SKM-1 treated with dmso at 0.1 percent for 144 hours (cell line): Measurements from ENCODE around the gene HPSE2.
A peak's percentile ranks its signal among the peaks of the same experiment; 100 is the strongest.

Experiments used
- DNase-seq: peaks from one replicate; lab custom pipeline; 2025; ENCODE audit not compliant: unreplicated experiment; lab: John Stamatoyannopoulos, UW

The HPSE2 gene

DNA sequence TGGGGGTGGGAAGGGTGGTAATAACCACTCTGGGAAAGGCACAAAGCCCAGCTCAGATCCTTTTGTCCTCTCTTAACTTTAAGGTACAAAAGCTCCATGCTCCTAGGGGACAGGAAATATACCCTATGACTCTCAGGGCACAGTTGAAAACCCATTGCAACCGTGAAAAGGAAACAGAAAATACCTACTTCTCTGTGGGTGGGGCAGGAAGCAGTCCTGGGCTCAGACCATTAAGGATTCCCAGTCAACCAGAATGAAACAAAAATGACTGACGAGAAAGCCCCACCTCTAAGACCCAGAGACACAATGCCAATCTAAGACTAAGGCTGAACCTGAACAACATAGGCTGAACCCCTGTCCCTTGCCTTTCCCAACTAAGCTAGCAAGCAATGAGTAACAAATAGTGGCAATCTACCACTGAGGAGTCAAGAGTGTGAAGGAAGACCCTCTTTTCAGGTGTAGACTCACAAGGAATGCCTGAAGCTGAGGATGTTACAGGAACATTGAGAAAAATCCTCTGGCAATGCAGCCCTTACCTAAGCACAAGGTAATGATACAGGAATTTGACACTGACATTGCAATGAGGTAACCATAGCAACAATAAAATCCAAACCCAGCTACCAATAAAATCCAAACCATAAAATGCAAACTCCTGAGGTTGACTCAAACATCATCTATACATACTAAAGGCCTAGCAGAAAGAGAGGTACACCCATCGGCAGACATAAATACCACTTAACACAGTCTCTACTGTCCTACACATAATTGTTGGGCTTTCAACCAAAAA lies 380.1 kb downstream of the HPSE2 start:
- no peak for DNase-seq

DNA sequence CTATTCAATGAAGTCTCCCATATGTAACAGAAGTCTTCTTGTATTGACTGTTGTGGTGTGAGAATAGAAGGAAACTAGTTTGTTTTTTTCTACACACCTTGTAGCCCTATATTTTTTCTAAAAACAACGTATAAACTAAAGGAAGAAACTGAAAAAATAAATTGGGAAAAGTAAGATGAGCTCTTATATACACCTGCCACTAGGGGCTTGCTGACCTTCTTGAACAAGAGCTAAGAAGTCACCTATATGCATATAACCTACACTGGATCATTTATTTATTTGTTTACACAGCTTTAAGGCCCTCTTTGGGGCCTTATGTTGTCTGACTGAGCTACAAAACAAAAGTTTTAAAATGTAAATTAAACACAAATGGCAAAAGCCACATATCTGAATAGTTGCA lies 383.0 kb downstream of the HPSE2 start:
- no peak for DNase-seq

DNA sequence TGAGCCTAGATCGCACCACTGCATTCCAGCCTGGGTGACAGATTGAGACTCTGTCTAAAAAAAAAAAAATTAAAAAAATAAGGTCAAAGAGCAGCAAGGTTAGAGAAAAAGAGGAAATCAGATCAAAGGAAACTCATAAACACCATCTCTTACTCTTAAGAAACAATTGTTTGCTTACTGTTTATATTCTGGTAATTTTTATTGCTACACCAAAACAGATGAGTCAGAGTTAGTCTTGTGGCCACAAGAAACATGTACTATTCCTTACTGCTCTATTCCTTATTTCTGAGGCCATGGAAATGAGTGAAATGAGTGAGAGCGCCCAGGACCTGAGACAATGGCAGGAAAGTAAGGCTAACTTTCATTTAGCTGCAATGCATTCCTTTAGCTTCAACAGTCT lies 387.3 kb downstream of the HPSE2 start:
- DNase-seq: no peak

DNA sequence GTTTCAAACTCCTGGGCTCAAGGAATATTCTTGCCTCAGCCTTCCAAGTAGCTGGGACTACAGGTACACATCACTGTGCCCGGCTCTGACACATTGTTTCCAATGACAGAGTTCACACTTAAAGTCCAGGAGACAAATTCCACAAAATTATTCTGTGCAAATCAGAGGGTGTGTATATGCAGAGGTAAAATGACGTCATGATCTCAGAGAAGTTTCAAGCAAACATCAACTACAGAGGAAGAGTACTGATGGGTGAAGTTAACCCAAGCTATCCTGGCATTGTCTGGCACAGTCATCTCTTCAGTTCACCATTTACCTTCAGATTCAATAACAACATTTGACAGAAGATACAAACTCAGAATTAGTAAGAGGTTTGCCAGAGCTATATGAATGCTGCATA lies 388.9 kb downstream of the HPSE2 start:
- no peak for DNase-seq

DNA sequence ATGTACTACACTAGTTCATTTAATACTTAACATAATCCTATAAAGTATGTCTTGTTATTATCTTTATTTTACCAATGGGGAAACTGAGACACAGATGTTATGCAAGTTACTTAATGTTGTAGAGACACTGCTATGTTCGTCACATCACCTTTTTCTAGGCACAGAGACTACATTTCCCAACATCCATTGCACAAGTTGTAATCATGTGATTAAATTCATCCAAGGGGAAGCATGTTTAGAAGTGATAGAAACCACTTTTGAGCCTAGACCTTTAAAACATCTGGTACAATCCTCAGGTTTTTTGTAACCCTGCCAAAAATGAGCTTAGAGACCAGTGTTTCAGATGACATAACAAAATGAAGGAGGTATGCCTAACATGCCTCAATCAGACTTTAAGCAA lies 402.1 kb downstream of the HPSE2 start:
- DNase-seq: no peak

DNA sequence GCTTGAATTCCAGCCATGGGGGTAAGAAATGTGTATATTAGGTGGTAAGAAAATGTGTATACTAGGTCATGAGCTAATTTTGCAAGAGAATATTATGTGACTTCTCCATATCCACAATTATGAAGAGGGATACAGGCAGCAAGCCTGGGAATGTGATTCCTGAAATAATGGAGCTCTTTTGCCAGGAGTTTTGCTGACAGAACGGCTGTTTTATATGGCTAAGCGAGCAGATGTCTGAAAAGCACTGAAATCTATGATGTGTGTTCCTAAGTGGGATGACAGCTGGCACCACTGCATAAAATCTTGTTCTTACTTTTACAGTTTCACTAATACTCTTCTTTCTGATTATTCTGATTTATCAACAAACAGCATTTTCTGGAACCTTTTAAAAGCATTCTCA lies 402.9 kb downstream of the HPSE2 start:
- no peak for DNase-seq

DNA sequence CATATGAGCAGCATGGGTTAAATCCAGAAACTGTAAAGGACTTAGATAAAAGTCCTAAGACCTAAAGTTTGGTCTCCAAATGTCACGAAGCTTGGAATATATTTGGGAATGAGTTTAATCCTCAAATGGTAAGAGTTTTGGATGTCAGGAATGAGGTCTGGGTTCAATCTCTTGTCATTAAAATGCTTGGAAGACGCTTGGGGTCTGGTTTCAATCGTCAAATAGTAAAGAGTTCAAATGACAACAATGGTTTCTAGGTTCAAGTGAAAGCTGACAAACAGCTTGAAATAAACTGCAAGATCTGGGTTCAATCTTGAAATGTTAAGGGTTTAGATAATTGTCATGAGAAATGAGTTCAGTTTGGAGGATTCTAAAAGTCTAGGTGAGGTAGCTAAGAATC lies 403.5 kb downstream of the HPSE2 start:
- no peak for DNase-seq

DNA sequence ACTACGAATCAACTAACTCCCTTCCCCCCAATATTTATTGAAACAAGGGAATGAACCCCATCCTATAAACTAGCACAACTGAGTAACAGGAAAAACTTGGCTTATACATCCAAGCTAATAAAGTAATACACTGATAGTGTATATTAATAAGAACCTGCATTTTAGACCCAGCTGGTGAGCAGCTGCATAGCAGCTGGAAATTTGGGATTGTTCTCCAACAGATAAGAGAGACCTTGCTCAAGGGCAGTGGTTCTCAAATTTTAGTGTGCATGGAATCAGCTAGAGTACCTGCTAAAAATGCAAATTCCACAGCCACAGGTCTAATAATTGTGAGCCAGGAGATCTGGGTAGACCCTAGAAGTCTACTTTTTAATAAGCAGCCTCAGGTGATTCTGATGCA lies 404.3 kb downstream of the HPSE2 start:
- DNase-seq: no peak

DNA sequence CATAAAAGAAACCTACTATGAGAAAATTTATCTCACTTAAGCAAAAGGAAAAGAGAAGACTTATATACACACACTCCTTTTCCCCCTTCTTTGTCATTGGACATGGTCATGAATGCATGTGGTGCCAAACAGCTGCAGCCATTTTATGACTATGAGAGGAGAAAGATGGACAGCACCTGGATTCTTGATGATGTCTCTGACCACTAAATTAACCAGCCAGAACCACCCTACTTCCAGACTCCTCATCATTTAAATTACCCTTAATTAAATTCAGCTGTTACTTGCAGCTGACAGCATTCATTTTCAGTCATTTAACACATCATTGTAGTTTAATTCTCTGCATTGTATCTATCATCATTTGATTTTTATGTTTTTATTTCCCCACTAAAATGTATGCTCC lies 409.9 kb downstream of the HPSE2 start:
- DNase-seq: no peak

DNA sequence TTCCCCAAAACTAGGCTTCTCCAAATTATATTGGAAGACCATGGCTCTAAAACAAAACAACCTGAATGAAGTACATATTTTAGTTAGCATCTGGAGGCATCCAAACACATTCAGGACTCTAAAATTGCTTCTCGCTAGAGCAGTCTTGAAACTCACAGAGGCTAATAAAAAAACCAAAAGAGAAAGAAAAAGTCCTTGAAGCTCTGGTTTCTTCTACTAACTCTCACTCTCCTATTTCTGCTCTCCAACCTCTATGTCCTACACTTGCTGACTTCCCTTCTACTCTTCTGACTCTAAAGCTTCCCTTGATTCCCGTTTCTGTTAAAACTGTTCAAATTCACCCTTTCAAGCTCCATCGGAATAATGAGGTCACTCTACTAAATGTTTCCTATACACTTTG lies 418.3 kb downstream of the HPSE2 start:
- DNase-seq: no peak

DNA sequence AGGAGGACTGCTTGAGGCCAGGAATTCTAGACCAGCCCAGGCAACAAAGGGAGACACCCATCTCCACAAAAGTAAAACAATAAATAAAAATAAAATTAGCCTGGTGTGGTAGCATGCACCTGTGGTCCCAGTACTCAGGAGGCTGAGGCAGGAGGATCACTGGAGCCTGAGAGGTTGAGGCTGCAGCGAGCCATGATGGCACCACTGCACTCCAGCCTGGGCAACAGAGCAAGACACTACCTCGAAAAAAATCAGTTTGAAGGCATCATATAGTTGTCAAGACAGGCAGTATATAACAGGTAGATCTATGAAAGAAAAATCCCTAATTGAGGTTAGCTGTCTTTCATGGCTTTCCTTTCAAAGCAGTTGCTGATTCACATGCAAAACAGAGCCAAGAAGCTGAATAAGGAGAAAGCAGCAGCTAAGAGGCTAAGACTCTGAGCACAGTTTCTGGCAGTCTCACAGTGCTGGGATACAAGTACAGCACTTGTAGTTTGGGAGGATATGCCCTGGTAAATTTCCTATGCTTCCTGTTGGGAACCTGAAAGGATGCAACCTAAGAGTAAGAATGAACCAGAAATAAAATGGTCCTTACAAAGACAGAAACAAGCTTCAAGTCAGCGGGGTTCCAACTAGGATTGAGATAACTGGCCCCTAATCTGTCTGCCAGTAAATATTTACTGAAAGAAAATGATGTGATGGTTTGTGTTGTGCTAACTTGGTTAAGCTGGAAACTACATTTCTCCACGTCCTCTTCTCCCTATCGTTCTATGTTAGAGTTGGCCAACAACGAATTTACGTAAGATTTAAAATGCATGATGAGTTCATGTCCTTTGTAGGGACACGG lies 420.4 kb downstream of the HPSE2 start:
- DNase-seq: no peak

DNA sequence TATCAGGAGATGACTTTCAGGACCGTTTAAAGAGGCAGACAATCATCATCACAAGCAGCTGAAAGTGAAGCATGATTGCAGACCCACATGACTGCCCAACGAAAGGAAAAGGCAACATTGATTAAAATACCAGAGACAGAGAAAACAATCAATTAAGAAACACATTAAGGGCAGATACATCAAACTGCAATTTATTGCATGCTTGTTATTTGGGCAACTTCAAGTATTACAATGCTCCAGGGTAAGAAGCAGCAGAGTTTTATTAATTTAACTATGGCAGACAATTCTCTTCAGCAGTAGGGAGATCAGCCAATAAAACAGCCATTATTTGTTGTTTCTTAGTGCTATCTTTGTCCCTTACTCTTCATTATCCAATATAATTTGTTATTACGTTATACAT lies 421.2 kb downstream of the HPSE2 start:
- no peak for DNase-seq

DNA sequence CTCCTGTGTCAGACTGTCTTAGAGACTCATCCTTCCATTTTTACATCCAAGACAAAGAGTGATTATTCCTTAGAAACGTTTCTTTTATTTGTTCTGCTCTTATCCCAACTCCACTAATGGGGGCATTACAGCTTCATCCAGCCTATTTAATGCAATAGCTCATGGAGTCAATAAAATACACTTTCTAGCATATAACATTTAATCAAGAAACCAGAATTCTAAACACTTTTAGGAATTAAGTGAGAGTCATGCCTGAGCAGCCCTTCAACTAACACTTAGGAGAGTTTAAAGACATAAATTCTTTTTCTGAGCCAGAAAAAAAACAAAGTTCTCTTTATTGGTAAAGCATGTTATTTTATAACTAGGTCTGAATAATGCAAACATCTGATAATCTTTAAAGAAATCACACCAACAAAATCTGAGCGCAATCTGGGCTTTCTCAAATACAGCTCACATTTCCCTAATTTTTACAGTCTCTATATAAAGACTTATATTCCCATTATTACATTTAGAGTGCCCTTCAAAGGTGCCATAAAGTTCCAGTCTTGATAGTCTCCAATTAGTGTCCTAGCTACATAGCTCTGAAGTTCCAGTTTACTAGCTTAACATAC lies 427.3 kb downstream of the HPSE2 start:
- DNase-seq: no peak

DNA sequence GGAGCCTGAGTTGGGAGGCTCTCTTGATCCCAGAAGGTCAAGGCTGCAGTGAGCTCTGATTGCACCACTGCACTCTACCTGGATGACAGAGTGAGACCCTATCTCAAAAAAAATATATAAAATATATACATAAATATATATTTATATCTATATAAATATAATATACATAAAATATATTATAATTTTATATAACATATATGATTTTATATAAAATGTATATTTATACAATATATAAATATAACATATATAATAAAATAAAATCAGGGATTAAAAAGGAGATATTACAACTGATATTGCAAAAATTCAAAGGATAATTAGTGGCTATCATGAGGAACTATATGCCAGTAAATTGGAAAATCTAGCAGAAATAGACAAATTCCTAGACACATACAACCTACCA lies 435.4 kb downstream of the HPSE2 start:
- no peak for DNase-seq

DNA sequence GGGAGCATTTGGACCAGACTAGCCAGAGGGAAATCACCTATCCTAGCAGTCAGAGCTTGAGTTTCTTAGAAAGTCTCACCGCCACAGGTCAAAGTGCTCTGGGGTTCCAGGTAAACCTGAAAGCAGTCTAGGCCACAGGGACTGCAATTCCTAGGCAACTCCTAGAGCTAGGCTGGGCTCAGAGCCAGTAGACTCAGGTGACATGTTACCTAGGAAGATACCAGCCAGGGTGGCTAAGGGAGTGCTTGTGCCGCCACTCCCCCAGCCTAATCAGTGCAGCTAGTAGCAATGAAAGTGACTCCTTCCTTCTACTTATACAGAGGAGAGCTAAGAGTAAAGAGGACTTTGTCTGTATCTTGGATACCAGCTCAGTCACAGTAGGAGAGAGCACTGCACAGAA lies 440.2 kb downstream of the HPSE2 start:
- no peak for DNase-seq

DNA sequence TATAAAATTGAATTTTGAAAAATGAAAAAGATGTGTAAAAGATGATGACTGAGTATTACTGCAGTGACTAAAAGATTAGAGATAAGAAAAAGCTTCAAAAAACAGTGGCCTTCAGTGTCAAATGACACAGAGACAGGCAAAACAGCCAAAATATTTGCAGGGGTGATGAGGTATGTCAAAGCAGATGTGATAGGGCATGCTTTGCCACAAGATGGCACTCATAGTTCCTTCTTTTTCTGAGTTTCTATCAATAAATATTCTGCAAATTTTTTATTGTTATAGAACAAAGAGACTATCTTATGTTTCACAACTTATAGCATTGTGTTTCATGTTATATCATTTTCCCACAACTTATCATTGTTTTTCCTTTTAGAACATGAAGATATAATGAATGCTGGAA lies 444.8 kb downstream of the HPSE2 start:
- no peak for DNase-seq

DNA sequence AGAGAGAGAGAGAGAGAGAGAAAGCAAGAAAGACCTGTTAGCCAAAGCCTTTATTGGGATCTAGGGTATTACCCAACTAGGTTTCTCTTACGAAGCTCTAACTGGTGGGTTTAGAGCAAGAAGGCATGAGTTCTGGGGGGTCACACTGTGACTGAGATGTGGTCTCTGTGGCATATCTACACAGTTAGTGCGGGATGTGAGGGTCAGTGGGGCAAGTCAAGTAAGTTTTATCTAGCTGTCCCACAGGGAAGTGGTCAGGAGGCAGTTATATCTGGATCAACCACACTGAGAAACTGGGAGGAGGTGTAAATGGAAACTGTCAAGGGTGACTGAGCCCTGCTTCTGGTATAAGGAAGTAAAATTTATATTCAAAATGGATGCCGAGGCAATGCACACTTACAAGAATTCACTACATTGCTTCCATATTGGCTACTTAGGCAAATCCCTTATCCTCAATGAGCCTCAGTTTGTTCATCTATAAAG lies 457.3 kb downstream of the HPSE2 start:
- DNase-seq: peak; percentile 16

DNA sequence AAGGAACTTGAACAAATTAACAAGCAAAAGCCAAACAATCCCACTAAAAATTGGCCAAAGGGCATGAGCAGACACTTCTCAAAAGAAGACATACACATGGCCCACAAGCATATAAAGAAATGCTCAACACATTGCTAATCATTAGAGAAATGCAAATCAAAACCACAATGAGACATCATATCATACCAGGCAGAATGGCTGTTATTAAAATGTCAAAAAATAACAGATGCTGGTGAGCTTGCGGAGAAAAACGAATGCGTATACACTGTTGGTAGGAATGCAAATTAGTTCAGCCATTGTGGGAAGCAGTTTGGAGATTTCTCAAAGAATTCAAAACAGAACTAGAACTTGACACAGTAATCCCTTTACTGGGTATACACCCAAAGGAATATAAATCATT lies 477.2 kb downstream of the HPSE2 start:
- DNase-seq: no peak

DNA sequence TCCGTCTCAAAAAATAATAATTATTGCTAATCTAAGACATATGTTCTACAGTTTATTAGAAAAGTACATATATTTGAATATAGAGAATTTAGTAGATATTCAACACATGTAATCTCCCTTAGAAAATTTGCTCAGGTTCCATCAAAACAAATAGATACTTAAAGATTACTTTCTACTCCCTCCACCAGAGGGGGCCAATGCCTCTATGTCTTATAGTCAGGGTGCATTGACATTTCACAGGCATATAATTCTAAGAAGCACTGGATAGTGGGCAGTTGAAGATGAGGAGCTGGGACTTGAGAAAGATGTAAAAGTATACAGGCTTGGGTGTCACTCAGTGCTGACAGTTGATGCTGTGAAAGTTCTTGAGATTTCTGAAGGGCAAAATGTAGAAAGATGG lies 487.4 kb downstream of the HPSE2 start:
- DNase-seq: peak; percentile 22

DNA sequence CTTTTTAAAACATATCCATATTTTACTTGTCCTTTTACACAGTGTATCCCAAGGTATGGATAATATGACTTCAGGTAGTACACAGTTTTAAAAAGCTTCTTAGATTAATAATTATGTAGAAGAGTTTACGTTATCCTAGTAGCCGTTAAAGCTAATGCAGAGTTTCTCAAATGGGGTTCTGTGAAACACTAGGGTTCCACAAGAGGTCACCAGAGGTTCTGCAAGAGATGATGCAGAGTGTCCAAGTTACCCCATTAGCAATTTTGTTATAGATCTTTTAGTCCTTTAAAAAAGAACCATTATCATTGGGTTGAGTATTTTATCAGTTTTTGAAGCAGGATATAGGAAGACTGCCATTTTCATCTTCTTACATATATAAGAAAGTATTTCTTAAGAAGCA lies 490.0 kb downstream of the HPSE2 start:
- no peak for DNase-seq

DNA sequence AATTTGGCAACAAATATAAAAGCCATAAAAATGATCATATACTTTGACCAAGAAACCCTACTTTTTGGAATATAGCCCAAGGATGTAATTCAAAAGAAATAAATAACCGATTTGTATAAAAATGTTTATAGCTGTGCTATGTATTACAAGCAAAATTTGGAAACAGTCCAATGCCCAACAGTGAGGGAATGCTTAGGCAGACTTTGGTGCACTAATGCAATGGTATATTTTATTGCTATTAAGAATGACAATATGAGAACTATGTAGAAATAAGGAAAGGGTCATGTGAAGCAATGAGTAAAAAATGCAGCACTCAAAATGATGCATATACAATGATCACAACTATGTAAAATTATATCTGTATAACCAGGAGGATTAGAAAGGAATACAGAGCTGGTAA lies 515.1 kb downstream of the HPSE2 start:
- no peak for DNase-seq

DNA sequence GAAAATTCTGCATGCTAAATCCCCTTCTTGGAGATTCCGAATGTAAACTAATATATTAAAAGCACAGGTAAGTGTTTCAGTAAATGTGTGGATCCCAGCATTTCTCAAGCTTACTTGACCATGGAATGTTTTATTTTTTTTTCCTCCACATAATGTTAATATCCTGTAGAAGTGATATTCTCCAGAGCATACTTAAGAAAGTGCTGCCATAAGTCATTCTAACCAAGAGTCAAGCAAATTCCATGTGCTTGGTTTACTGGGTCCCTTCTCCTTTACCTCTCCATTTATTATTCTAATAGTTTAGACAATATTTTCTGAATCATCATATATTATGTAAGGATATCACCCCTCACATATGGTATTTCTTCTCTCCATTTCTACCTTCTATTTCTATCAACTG lies 522.1 kb downstream of the HPSE2 start:
- no peak for DNase-seq
